H1 (cell line): ENCODE data around the gene GRM1. TPM values are rescaled to one million over a fixed set of nuclear protein-coding genes. Genes with fewer than 3 reads are reported as not detected.

ENCODE experiments used
- CTCF ChIA-PET: fragments of 300-600 bp; sonication (Branson Sonifier 250); formaldehyde crosslinking; loops from one replicate; lab custom pipeline; 2021; ENCODE audit not compliant: partially characterized antibody; lab: Charles Lee
- POLR2A ChIA-PET: fragments of 300-600 bp; sonication (Branson Sonifier 250); formaldehyde crosslinking; loops from one replicate; lab custom pipeline; 2021; ENCODE audit warnings: inconsistent platforms; ENCODE audit not compliant: partially characterized antibody; lab: Charles Lee
- DNase-seq, 2 experiments: peaks; one replicate each; pipeline versions ENCODE4 v3.0.0 to v3.0.0-alpha.2; 2010 to 2022; ENCODE audit warnings: low spot score in 2 of 2, low read depth in 1 of 2, mixed read lengths in 1 of 2
- FAIRE-seq: peaks from 2 replicates; lab custom pipeline; 2011; peaks lifted over from hg19 to GRCh38; lab: Jason Lieb, UNC
- H2AFZ ChIP-seq: 2 replicates; pipeline ENCODE4 v1.8.1; 2012; ENCODE audit warnings: low read length, inconsistent platforms
- H2AK5ac ChIP-seq: 2 replicates; pipeline ENCODE4 v1.6.1; 2013; ENCODE audit warnings: low read depth, low read length
- H2BK120ac ChIP-seq: replicated peaks from 2 replicates; pipeline ENCODE3; 2013; ENCODE audit warnings: low read depth, low read length, inconsistent platforms
- H2BK12ac ChIP-seq: 2 replicates; pipeline ENCODE4 v1.6.1; 2013; ENCODE audit warnings: low read depth, low read length
- H2BK15ac ChIP-seq: 2 replicates; pipeline ENCODE4 v1.6.1; 2013; ENCODE audit warnings: low read length
- H2BK20ac ChIP-seq: 2 replicates; pipeline ENCODE4 v1.6.1; 2013; ENCODE audit warnings: low read length
- H2BK5ac ChIP-seq: 2 replicates; pipeline ENCODE4 v1.6.1; 2013; ENCODE audit warnings: low read depth, low read length
- H3K14ac ChIP-seq: 2 replicates; pipeline ENCODE4 v1.6.1; 2013; ENCODE audit warnings: inconsistent platforms; ENCODE audit not compliant: insufficient read length
- H3K18ac ChIP-seq: 2 replicates; pipeline ENCODE4 v1.6.1; 2013; ENCODE audit warnings: low read length; ENCODE audit errors: extremely low read depth
- H3K23ac ChIP-seq: 2 replicates; pipeline ENCODE4 v1.6.1; 2013; ENCODE audit warnings: inconsistent platforms; ENCODE audit not compliant: insufficient read length
- H3K23me2 ChIP-seq: 2 replicates; pipeline ENCODE4 v1.6.1; 2013; ENCODE audit warnings: low read depth, low read length
- H3K27ac ChIP-seq: 2 replicates; pipeline ENCODE4 v1.6.1; 2011; ENCODE audit warnings: low read depth, low read length, inconsistent platforms
- H3K27me3 ChIP-seq, 4 experiments: replicated peaks in 1 of 4; 1 replicate in 1 of 4; 2 replicates in 3 of 4; pipeline versions ENCODE4 v1.6.1 to v1.8.1; 2011 to 2013; ENCODE audit warnings: low read length in 3 of 4, mild to moderate bottlenecking in 3 of 4, inconsistent platforms in 2 of 4, mixed read lengths in 2 of 4, moderate library complexity in 1 of 4; ENCODE audit not compliant: control insufficient read depth in 3 of 4, insufficient read depth in 3 of 4; ENCODE audit errors: extremely low read depth in 1 of 4
- H3K36me3 ChIP-seq, 4 experiments: 2 replicates each; pipeline versions ENCODE4 v1.6.1 to v1.8.1; 2011 to 2013; ENCODE audit warnings: mild to moderate bottlenecking in 4 of 4, low read length in 3 of 4, moderate library complexity in 2 of 4, control low read depth in 1 of 4, inconsistent platforms in 1 of 4; ENCODE audit not compliant: insufficient read depth in 4 of 4, control insufficient read depth in 2 of 4
- H3K4ac ChIP-seq: replicated peaks from 2 replicates; pipeline ENCODE3; 2013; ENCODE audit warnings: low read length, low read depth, mixed read lengths, inconsistent platforms; ENCODE audit not compliant: insufficient read length
- H3K4me1 ChIP-seq, 4 experiments: replicated peaks in 1 of 4; 1 replicate in 1 of 4; 2 replicates in 3 of 4; pipeline versions ENCODE4 v1.6.1 to v1.8.1; 2011 to 2013; ENCODE audit warnings: low read length in 3 of 4, inconsistent platforms in 2 of 4, mixed read lengths in 1 of 4; ENCODE audit not compliant: insufficient read depth in 4 of 4, control insufficient read depth in 3 of 4
- H3K4me2 ChIP-seq, 2 experiments: 2 replicates each; pipeline versions ENCODE4 v1.6.1 to v1.8.1; 2011 to 2013; ENCODE audit warnings: low read depth in 2 of 2, low read length in 2 of 2, control low read depth in 1 of 2, inconsistent platforms in 1 of 2, mild to moderate bottlenecking in 1 of 2; ENCODE audit not compliant: insufficient read depth in 1 of 2
- H3K4me3 ChIP-seq, 4 experiments: fragments of 200-600, 300-600 bp in 1 of 4; sonication (generic), shearing (Covaris generic), sonication (Bioruptor Twin) in 1 of 4; 2 replicates each; pipeline versions ENCODE4 v1.5.1 to v1.8.1; 2011 to 2016; ENCODE audit warnings: low read length in 4 of 4, low read depth in 3 of 4, control low read depth in 2 of 4, inconsistent platforms in 2 of 4, mild to moderate bottlenecking in 2 of 4, mixed read lengths in 1 of 4, moderate library complexity in 1 of 4; ENCODE audit not compliant: insufficient read depth in 2 of 4; ENCODE audit errors: extremely low read depth in 1 of 4
- H3K56ac ChIP-seq: replicated peaks from 2 replicates; pipeline ENCODE3; 2013; ENCODE audit warnings: low read depth, mild to moderate bottlenecking, mixed read lengths, low read length, inconsistent platforms; ENCODE audit not compliant: insufficient read length
- H3K79me1 ChIP-seq: 2 replicates; pipeline ENCODE4 v1.6.1; 2013; ENCODE audit warnings: low read depth, low read length, control low read depth
- H3K79me2 ChIP-seq, 2 experiments: 2 replicates each; pipeline versions ENCODE4 v1.6.1 to v1.8.1; 2012 to 2013; ENCODE audit warnings: low read length in 2 of 2, mild to moderate bottlenecking in 2 of 2, inconsistent platforms in 1 of 2; ENCODE audit not compliant: insufficient read depth in 2 of 2, control insufficient read depth in 1 of 2
- H3K9ac ChIP-seq, 4 experiments: replicated peaks in 1 of 4; 1 replicate in 1 of 4; 2 replicates in 3 of 4; pipeline versions ENCODE4 v1.6.1 to v1.8.1; 2011 to 2013; ENCODE audit warnings: low read depth in 3 of 4, low read length in 3 of 4, control low read depth in 2 of 4, mild to moderate bottlenecking in 2 of 4, moderate library complexity in 2 of 4, inconsistent platforms in 1 of 4; ENCODE audit errors: extremely low read depth in 1 of 4
- H3K9me3 ChIP-seq, 2 experiments: 2 replicates each; pipeline versions ENCODE4 v1.6.1 to v1.8.1; 2012 to 2013; ENCODE audit warnings: mild to moderate bottlenecking in 2 of 2, moderate library complexity in 2 of 2, control low read depth in 1 of 2, inconsistent platforms in 1 of 2, low read depth in 1 of 2, low read length in 1 of 2, mixed read lengths in 1 of 2; ENCODE audit not compliant: insufficient read depth in 2 of 2
- H4K20me1 ChIP-seq, 2 experiments: replicated peaks in 1 of 2; 2 replicates each; pipeline versions ENCODE3 to v1.8.1; 2011 to 2013; ENCODE audit warnings: inconsistent platforms in 2 of 2, low read length in 2 of 2, mild to moderate bottlenecking in 1 of 2; ENCODE audit not compliant: insufficient read depth in 2 of 2, control insufficient read depth in 1 of 2
- H4K5ac ChIP-seq: 2 replicates; pipeline ENCODE4 v1.6.1; 2013; ENCODE audit warnings: low read length, low read depth, mixed read lengths, inconsistent platforms; ENCODE audit not compliant: insufficient read length
- H4K8ac ChIP-seq: 2 replicates; pipeline ENCODE4 v1.8.0; 2013; ENCODE audit warnings: mild to moderate bottlenecking, moderate library complexity, low read length, inconsistent platforms; ENCODE audit not compliant: insufficient read depth; ENCODE audit errors: extremely low read depth
- H4K91ac ChIP-seq: replicated peaks from 2 replicates; pipeline ENCODE3; 2013; ENCODE audit warnings: low read length, mixed read lengths, inconsistent platforms; ENCODE audit not compliant: insufficient read length
- CHD7 ChIP-seq: fragments of 300-600 bp; sonication (generic); IDR thresholded peaks from 2 replicates; pipeline ENCODE4 v1.7.1; 2012; ENCODE audit warnings: low read length, moderate library complexity, mild to moderate bottlenecking, inconsistent platforms; ENCODE audit not compliant: insufficient replicate concordance
- WGBS, 2 experiments: shearing (Covaris generic) in 1 of 2; methylation state at CpG; one replicate each; pipeline versions ENCODE4 v1.1.6 to v1.1.7; 2013 to 2015; ENCODE audit warnings: low lambda C conversion rate in 2 of 2, mixed read lengths in 2 of 2, inconsistent platforms in 1 of 2, low coverage in 1 of 2, missing lambda C conversion rate in 1 of 2; ENCODE audit not compliant: insufficient replicate concordance in 2 of 2, insufficient coverage in 1 of 2, insufficient read length in 1 of 2; ENCODE audit errors: extremely low coverage in 1 of 2, missing lambda C conversion rate in 1 of 2; 5-methylcytosine and 5-hydroxymethylcytosine counted together
- polyA plus RNA-seq, 7 experiments: library from polyadenylated mRNA; depleted of rRNA in 3 of 7; stranded (reverse) in 5 of 7; unstranded in 2 of 7; fragments of >200 nt in 5 of 7; fragments of 200-250 nt in 2 of 7; gene quantifications; 1 replicate in 5 of 7; 2 replicates in 1 of 7; 4 replicates in 1 of 7; pipeline versions ENCODE4 v1.2.1 to v1.2.3, GENCODE V29; 2011 to 2013; ENCODE audit warnings: missing spikeins in 2 of 7, mixed read lengths in 2 of 7
- total RNA-seq: library from RNA; stranded (reverse); fragmentation: NEBNext Ultra II Directional; extraction: Animal tissue kit (Norgen Biotek cat#: 25700); gene quantifications from 2 replicates; pipeline ENCODE4 v1.2.1, GENCODE V29; 2021

GRM1 gene
- total and polyA plus RNA-seq, 2 of the 8 experiments (the other 6 are each of a cell fraction or from before 2014, with no cell fraction given): 0.15 to 1.3 TPM

DNA sequence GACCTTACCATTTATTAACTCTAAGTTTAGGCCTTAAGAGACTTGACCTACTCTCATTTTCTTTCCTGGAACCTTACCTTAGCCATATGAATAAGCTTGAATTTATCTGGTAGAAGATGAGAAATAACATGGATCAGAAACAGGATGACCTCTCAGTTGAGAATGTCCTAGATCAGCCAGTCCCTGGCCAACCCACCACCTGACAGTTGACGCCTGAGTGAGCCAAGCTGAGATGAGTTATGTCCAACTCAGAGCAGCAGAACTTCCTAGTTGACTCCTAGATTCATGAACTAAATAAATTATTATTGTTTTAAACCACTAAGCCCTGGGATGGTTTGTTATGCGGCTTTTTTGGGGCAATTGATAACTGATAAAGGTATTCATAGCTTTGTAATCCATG is 281.8 kb downstream of the GRM1 start:
- CTCF ChIA-PET: no interaction called here
- DNase-seq: no peak
- Histone ChIP-seq H3K14ac (no peak overlapping the region), H4K20me1 (no peaks in the 10 kb centered on the region), H3K23me2 (no peaks in the 10 kb centered on the region), H3K27ac (no peak overlapping the region), H3K79me1 (no peaks in the 10 kb centered on the region), H2AK5ac (no peak overlapping the region), H2BK15ac (no peak overlapping the region), H3K79me2 (no peaks in the 10 kb centered on the region), H2AFZ (no peak overlapping the region), H2BK12ac (no peak overlapping the region), H3K27me3 (no peaks in the 10 kb centered on the region), H3K36me3 (no peaks in the 10 kb centered on the region), H2BK5ac (no peak overlapping the region), H3K23ac (no peak overlapping the region), H3K9me3 (no peaks in the 10 kb centered on the region), H3K4me2 (no peak overlapping the region), H3K56ac (no peak overlapping the region), H3K4me1 (no peaks in the 10 kb centered on the region), H3K18ac (no peak overlapping the region), H4K8ac (no peak overlapping the region), H4K91ac (no peak overlapping the region), H2BK120ac (no peak overlapping the region), H4K5ac (no peak overlapping the region), H2BK20ac (no peak overlapping the region), H3K4me3 (no peak overlapping the region), H3K9ac (no peak overlapping the region), H3K4ac (no peak overlapping the region)
- POLR2A ChIA-PET: no interaction called here
- FAIRE-seq: no peak
- 94% methylated on average over 2 of the region's 2 CpGs; no CpG with 5 or more reads in 1 of the 2 experiments for WGBS, 2 experiments
- TF ChIP-seq CHD7: no peak
